Lower leg skin (tissue), 4 donors: ENCODE data around the gene LGMN. TPM values are rescaled to one million over a fixed set of nuclear protein-coding genes. Genes with fewer than 3 reads are reported as not detected.
A peak's percentile ranks its signal among the peaks of the same experiment; 100 is the strongest.

Experiments used
- DNase-seq, 2 donors: peaks; one replicate each; pipeline ENCODE4 v3.0.0-alpha.2; 2019; ENCODE audit warnings: low spot score in 2 of 2
- H3K4me3 ChIP-seq: fragments of 200-600 bp; sonication (generic); 2 replicates; pipeline ENCODE4 v1.5.1; 2017; ENCODE audit warnings: mild to moderate bottlenecking, low read depth; ENCODE audit not compliant: poor library complexity, severe bottlenecking
- POLR2A ChIP-seq, 2 donors: fragments of 450-650 bp; IDR thresholded peaks; one replicate each; pipeline ENCODE4 v1.6.1; 2016 to 2017; ENCODE audit warnings: antibody characterized with exemption in 2 of 2, mild to moderate bottlenecking in 1 of 2, moderate library complexity in 1 of 2
- WGBS, 2 donors: methylation state at CpG; one replicate each; pipeline ENCODE4 v1.1.5; 2018; 5-methylcytosine and 5-hydroxymethylcytosine counted together
- intact Hi-C: fragments of 100-400 bp; cut with DNase I; formaldehyde crosslinking; loops from one replicate; pipeline ENCODE4 v1.15.0; 2023; ENCODE audit warnings: low total_unique reads
- total RNA-seq, 4 donors: library from RNA; depleted of rRNA; stranded (reverse); fragments of >200 nt; gene quantifications; one replicate each; pipeline ENCODE4 v1.1.0, GENCODE V29; 2016
- TF ChIP-seq, protein P1 (sequence below), 3 donors: fragments of 450-650 bp; IDR thresholded peaks; one replicate each; pipeline ENCODE4 v1.5.1; 2016; ENCODE audit warnings: antibody characterized with exemption in 3 of 3, mild to moderate bottlenecking in 3 of 3, moderate library complexity in 2 of 3

LGMN gene
- 10 to 100 TPM; 36.5 to 48.0 (median 41.3) TPM for total RNA-seq

DNA sequence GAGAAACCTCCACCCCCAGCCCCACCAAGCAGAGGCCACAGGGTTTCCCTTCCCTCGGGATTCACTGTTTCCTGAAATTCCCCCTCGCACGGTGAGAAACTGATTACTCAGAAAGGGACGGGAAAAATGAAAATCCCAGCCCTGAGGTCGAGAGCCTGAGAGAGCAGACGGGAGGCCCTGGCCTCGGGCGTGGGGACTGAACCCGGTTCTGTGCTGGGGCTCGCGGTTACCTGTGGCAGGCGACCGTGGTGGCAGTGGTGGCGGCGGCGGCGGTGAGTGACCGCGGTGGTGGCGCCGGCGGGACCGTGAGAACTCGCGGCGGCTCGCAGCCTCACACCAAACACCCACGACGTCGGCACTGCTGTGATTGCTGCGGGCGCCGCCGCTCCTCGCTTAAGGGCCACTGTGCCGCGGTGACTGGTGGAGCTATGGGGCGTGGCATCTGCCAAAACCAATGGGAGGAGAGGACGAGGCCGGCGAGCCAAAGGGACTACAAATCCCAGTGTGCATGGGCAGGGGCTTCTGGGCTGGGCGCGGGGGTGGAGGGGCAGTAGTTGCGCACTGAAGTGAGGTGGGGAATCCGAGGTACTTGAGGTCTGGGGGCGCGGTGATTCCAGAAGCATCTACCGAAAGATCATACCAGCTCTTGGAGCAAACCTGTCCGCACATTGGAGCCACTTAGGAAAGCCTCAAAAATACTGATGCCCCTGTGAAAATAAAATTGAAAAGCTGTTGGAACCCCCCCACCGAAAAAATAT, at the start of gene LGMN:
LGMN (minus strand) TSS at position 369 of the 758 bp plus-strand sequence. CDS start 15,841 bp downstream, outside the sequence.
- whole genome bisulfite sequencing, 2 donors: 1% methylated on average over 19 to 40 of the region's 50 CpGs
- intact Hi-C loops: no loop called here
- peak; percentile 95 to 99 for DNase-seq
- peak in 1 of 2 donors; percentile 92 for TF ChIP-seq POLR2A (IDR thresholded peaks at IDR 0.05)
- TF ChIP-seq, protein P1, sequence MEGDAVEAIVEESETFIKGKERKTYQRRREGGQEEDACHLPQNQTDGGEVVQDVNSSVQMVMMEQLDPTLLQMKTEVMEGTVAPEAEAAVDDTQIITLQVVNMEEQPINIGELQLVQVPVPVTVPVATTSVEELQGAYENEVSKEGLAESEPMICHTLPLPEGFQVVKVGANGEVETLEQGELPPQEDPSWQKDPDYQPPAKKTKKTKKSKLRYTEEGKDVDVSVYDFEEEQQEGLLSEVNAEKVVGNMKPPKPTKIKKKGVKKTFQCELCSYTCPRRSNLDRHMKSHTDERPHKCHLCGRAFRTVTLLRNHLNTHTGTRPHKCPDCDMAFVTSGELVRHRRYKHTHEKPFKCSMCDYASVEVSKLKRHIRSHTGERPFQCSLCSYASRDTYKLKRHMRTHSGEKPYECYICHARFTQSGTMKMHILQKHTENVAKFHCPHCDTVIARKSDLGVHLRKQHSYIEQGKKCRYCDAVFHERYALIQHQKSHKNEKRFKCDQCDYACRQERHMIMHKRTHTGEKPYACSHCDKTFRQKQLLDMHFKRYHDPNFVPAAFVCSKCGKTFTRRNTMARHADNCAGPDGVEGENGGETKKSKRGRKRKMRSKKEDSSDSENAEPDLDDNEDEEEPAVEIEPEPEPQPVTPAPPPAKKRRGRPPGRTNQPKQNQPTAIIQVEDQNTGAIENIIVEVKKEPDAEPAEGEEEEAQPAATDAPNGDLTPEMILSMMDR (IDR thresholded peaks at IDR 0.05): no peak
- H3K4me3 ChIP-seq: peak within 1 kb of the TSS; percentile 82

DNA sequence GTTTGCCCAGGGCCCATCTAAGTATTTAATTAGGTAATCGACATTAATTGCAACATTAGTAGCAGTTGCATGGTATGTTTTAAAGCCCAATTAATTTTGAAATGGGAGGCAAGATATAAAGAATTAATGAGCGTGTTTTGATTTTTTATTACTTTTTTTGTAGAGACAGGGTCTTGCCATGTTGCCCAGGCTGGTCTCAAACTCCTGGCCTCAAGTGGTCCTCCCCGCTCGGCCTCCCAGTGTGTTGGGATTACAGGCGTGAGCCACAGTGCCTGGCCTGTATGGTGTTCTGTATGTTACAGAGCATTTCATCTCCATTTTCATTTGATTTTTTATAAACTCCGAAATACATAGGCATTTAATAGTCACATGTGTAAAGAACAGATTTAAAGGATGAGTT, 46.5 kb upstream of the LGMN start:
- H3K4me3 ChIP-seq: peak overlapping the region; percentile 95
- DNase-seq: no peak
- WGBS, 2 donors: 42 to 52% methylated on average over 6 of the region's 6 CpGs
- intact Hi-C loops: no loop called here
- TF ChIP-seq, protein P1 (IDR thresholded peaks at IDR 0.05): no peak
- TF ChIP-seq POLR2A (IDR thresholded peaks at IDR 0.05): no peak

DNA sequence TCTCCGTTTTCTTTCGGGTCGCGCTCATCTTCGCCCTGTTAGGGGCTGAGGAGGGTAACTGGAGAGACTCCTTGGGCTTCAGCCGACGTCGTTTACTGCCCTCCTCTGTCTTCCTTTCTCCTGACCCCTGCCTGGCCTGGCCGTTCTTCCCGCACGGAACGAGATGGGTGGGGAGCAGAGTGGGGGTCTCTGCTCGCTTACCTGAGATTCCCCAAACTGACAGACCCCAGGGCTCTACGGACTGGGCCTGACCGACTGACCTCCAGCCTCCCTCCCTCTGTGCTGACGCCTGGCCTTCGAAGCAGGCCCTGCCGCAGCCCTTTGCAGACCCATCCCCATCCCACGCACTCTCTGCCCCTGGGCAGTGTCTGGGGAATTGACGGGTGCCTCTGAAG, 46.1 kb upstream of the LGMN start:
- intact Hi-C loops: no loop called here
- 0 to 1% methylated on average over 20 of the region's 20 CpGs for WGBS, 2 donors
- H3K4me3 ChIP-seq: peak overlapping the region; percentile 95
- DNase-seq: peak in 1 of 2 donors; percentile 87
- TF ChIP-seq, protein P1 (IDR thresholded peaks at IDR 0.05): no peak
- no peak for TF ChIP-seq POLR2A (IDR thresholded peaks at IDR 0.05)

DNA sequence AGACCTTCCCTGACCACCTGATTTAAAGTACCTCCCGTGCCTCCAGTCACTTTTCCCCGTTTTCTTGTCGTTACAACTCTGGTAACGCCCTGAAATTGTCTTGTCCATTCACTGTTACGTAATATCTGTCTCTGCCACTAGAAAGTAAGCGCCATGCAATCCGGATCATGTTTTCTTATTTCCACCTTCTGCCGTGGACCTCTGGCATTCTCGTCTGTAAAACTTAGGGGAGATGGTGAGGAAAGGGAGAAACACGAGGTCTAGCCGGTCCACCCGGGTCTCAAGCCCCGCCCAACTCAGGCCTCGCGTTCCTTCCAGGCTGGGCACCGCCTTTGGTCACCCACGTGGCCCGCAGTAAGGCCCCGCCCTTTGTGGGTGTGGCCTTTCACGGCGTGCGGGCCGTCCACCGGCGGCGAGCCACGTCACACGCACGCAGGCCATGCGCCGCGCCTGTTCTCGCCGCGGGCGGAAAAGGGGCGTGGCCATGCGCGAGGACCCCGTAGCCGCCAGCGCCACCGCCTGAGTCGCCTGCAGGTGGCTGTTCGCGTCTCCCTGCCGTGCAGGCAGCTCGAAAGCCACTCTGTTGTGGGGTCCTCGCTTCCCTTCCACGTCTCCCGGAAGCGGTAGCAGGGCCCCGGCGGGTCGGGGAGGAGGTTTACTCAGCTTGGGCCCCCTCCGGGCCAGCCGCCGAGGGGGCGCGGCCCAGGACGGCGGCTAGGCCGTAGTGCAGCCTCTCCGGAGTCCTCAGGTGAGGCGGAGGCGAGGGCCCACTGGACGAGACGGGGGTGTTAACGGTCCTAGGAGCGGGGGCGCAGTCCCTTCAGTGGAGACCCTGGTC, 45.5 kb upstream of the LGMN start, which contains the start of gene GOLGA5:
GOLGA5 (plus strand) TSS at position 597 of the 838 bp plus-strand sequence. CDS start 3,133 bp downstream, outside the sequence.
- DNase-seq: peak; percentile 97 to 100
- intact Hi-C loops: no loop called here
- peak within 1 kb of the TSS; percentile 95 for H3K4me3 ChIP-seq
- 0 to 2% methylated on average over 67 to 68 of the region's 71 CpGs for WGBS, 2 donors
- TF ChIP-seq POLR2A (IDR thresholded peaks at IDR 0.05): no peak
- TF ChIP-seq, protein P1 (IDR thresholded peaks at IDR 0.05): no peak

DNA sequence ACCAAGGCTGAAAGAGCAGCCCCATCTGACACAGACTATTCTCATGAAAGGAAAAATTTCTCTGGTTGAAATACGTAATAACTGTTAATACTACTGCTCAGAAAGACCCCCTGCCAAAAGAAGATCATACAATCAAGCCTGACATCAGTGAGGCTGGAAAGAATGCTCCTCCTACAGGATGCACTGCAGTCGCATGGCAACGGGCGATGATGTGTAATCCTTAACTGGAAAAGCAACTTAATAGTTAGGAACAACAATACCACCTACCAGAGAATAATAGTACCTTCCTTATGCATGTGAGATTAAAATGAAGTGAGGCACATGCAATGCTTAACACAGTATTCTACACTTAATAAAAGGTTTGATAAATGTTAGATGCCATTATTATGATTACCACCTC, 44.5 kb upstream of the LGMN start:
- 50 to 53% methylated on average over 4 of the region's 4 CpGs for WGBS, 2 donors
- no peak for TF ChIP-seq POLR2A (IDR thresholded peaks at IDR 0.05)
- TF ChIP-seq, protein P1 (IDR thresholded peaks at IDR 0.05): no peak
- no peak overlapping the region for H3K4me3 ChIP-seq
- intact Hi-C loops: no loop called here
- no peak for DNase-seq
